GM10266 (cell line): Measurements from ENCODE around the gene BGN.

Experiments used
- DNase-seq: peaks from one replicate; pipeline ENCODE4 v3.0.0; 2012; ENCODE audit errors: extremely low spot score
- TF ChIP-seq, protein P1 (sequence below): IDR thresholded peaks from 2 replicates; pipeline ENCODE4 v1.5.1; 2012; ENCODE audit warnings: mild to moderate bottlenecking, low read depth; ENCODE audit not compliant: control insufficient read depth, insufficient read depth; ENCODE audit errors: missing control alignments

The BGN gene

GRCh38 chrX:153491918-153492317, 2.9 kb upstream of the BGN start:
- TF ChIP-seq, protein P1, sequence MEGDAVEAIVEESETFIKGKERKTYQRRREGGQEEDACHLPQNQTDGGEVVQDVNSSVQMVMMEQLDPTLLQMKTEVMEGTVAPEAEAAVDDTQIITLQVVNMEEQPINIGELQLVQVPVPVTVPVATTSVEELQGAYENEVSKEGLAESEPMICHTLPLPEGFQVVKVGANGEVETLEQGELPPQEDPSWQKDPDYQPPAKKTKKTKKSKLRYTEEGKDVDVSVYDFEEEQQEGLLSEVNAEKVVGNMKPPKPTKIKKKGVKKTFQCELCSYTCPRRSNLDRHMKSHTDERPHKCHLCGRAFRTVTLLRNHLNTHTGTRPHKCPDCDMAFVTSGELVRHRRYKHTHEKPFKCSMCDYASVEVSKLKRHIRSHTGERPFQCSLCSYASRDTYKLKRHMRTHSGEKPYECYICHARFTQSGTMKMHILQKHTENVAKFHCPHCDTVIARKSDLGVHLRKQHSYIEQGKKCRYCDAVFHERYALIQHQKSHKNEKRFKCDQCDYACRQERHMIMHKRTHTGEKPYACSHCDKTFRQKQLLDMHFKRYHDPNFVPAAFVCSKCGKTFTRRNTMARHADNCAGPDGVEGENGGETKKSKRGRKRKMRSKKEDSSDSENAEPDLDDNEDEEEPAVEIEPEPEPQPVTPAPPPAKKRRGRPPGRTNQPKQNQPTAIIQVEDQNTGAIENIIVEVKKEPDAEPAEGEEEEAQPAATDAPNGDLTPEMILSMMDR = no peak
- DNase-seq = no peak

DNA sequence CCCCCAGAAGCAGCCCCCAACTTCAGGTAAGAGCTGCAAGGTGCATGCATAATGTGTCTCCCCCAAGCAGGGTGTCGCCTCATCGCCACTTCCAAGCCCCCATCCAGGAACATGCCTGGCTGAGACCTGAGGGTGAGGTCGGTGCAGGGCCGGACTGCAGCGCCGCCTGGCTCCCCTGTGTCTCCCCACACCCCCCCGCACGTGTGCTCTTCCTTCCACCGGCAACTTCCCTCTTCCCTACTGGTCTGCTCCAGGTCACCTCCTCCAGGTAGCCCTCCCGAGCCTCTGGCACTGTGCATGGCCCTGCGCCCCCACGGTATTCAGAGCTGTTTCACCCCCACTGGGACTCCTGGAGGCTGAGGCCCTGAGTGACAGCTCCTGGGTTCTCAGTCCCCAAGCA, 2.2 kb upstream of the BGN start:
- DNase-seq = no peak
- TF ChIP-seq, protein P1 = no peak

GRCh38 chrX:153493085-153493484, 1.7 kb upstream of the BGN start:
- TF ChIP-seq, protein P1 = no peak
- DNase-seq = no peak

DNA sequence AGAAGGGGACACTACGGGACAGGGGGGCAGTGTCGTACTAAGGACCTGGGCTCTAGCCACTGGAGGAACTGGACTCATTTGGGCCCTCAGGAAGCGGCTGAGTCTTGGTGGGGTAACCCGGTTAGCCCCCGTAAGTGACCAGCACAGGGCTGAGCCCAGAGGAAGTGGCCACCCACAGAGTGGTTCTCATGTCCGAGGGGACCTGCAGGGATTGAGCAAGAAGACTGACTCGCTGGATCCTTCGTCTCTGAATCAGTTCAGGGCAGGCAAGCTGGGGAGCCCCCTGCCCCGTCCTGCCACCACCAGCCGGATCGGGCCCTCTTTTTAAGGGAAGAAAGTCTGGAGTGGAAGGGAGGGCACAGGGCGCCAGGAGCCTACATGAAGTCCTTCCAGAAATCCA, 719 bp upstream of the BGN start:
- TF ChIP-seq, protein P1 = no peak
- DNase-seq = no peak

DNA sequence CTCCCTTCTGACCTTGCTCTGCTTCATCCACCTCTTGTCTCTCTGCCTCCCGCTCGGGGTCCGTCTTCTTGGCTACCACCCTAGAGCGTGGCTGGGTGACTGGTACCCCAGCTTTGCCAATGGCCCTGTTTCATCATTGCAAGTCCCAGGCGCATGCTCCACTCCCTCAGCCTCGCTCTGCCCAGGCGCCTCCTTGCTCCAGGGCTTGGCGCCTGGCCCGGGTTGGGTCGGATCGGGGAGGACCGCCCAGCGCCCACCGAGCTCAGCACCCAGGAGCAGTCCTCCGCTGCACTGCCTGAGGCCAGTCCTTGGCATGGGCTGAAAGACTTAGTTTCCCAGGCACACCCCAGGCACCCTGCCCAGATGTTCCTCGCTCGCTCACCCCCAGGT, 577 bp downstream of the BGN start:
- no peak for DNase-seq
- TF ChIP-seq, protein P1 = no peak

DNA sequence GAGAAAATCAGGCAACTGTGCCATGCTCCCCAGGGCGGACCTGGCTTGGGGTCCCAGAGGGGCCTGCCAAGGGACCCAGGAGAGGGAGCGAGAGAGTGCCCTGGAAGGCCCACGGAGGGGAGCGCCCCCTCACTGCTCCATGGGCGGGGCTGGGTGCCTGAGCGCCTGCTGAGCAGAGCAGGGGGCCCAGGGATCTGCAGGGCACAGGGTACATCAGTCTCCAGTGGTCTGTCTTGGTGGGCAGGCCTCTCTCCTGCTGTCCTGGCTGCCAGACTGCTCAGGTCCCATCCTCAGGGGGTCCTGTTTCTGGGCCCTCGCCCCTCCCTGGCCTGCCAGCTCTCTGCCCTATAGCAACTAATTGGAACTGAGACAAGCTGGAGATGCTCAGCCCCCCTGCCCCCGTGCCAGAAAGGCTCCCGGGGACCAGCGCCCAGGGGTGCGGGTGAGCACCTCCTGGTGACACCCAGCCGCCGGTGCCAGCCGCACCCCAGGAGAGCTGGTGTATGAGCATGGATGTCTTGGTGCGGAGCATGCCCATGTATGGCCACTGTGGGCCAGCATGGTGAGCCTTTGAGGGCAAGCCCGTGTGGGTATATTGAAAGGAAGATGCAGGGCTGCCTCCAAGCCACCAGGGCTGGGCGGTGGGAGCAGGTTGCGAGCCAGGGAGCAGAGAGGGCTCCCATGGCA, 1.3 kb downstream of the BGN start:
- TF ChIP-seq, protein P1 = no peak
- no peak for DNase-seq

DNA sequence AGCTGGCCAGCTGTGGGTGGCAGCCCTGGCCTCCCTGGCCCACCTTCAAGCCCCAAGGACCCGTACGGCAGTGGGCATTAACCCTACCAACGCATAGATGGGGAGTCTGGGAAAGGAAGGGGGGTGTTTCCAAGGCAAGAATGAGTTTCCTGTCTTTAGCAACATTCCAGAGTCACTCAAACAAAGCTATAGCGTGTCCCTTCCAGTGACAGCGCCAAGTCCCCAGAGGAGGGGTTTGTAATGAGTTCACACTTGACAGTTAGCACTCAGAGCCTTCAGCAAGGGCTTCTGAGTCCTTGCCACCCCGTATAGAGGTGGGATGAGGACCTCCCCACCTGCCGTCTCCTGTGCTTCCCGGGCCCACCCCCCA, 1.8 kb downstream of the BGN start:
- TF ChIP-seq, protein P1 = no peak
- DNase-seq = no peak
